HepG2 (cell line): ENCODE measurements around the gene SLC16A1. TPM values are rescaled to one million over a fixed set of nuclear protein-coding genes. Genes with fewer than 3 reads are reported as not detected.

Experiments used
- ATF7-NPFF ChIP-seq: sonication (generic); formaldehyde crosslinking; IDR thresholded peaks from 2 replicates; pipeline ENCODE4 v1.8.1; 2023; ENCODE audit warnings: mild to moderate bottlenecking, low read depth, missing genetic modification reagents, moderate library complexity
- CC2D1A ChIP-seq: sonication (generic); formaldehyde crosslinking; IDR thresholded peaks from 2 replicates; pipeline ENCODE4 v1.8.1; 2023; ENCODE audit warnings: mild to moderate bottlenecking, missing genetic modification reagents
- CHCHD3 ChIP-seq: sonication (generic); formaldehyde crosslinking; IDR thresholded peaks from 2 replicates; pipeline ENCODE4 v1.8.0; 2022; ENCODE audit warnings: mild to moderate bottlenecking, missing genetic modification reagents, moderate library complexity
- MXD4 ChIP-seq: IDR thresholded peaks from 2 replicates; pipeline ENCODE4 v1.6.1; 2016; ENCODE audit warnings: mild to moderate bottlenecking, missing biosample characterization, missing genetic modification reagents
- PLRG1 ChIP-seq: fragments of 450-650 bp; conservative IDR thresholded peaks from 2 replicates; pipeline ENCODE4 v1.6.1; 2016
- SAP130 ChIP-seq: IDR thresholded peaks from 2 replicates; pipeline ENCODE4 v1.6.1; 2016; ENCODE audit warnings: low read depth
- SKI ChIP-seq: fragments of 450-650 bp; IDR thresholded peaks from one replicate; pipeline ENCODE4 v1.6.1; 2018; ENCODE audit warnings: mild to moderate bottlenecking; ENCODE audit not compliant: partially characterized antibody
- SNRNP70 ChIP-seq: fragments of 200-400 bp; formaldehyde crosslinking; IDR thresholded peaks from 2 replicates; pipeline ENCODE4 v1.6.1; 2017; ENCODE audit warnings: mild to moderate bottlenecking, low read depth, low read length, moderate library complexity
- TAF15 ChIP-seq: fragments of 200-400 bp; formaldehyde crosslinking; IDR thresholded peaks from one replicate; pipeline ENCODE4 v1.6.1; 2018; ENCODE audit warnings: mild to moderate bottlenecking, low read depth, low read length; ENCODE audit not compliant: poor library complexity, severe bottlenecking
- YEATS4 ChIP-seq: sonication (generic); formaldehyde crosslinking; IDR thresholded peaks from 2 replicates; pipeline ENCODE4 v1.4.0; 2020; ENCODE audit warnings: missing genetic modification reagents, borderline replicate concordance
- YY1 ChIP-seq: IDR thresholded peaks from 2 replicates; pipeline ENCODE4 v1.6.1; 2011; ENCODE audit warnings: low read length, low read depth, moderate library complexity, mild to moderate bottlenecking; ENCODE audit not compliant: insufficient read depth, insufficient replicate concordance
- ZFX ChIP-seq: sonication (generic); formaldehyde crosslinking; IDR thresholded peaks from 2 replicates; pipeline ENCODE4 v1.4.0; 2020; ENCODE audit warnings: mild to moderate bottlenecking, low read depth, missing genetic modification reagents, moderate library complexity
- ZNF615 ChIP-seq: sonication (generic); formaldehyde crosslinking; IDR thresholded peaks from 2 replicates; pipeline ENCODE4 v1.5.0; 2020; ENCODE audit warnings: mild to moderate bottlenecking, missing genetic modification reagents, borderline replicate concordance
- polyA plus RNA-seq, 8 experiments: library from polyadenylated mRNA; depleted of rRNA in 3 of 8; stranded (reverse) in 7 of 8; unstranded in 1 of 8; fragments of >200 nt; fragmentation: Illumina TruSeq in 4 of 8; extraction: Trizol in 4 of 8; gene quantifications; 2 replicates each; pipeline versions ENCODE4 v1.2.1 to v1.2.3, GENCODE V29; 2011 to 2016; ENCODE audit warnings: low read depth in 4 of 8, missing spikeins in 1 of 8, mixed read lengths in 1 of 8; ENCODE audit not compliant: insufficient read depth in 1 of 8
- total RNA-seq, 5 experiments: library from RNA; depleted of rRNA; stranded (reverse); fragments of >200 nt; fragmentation: Illumina TruSeq; extraction: Trizol; gene quantifications; 2 replicates each; pipeline ENCODE4 v1.2.3, GENCODE V29; 2016; ENCODE audit warnings: low read depth in 1 of 5
- TF ChIP-seq, protein P1 (sequence below): sonication (generic); formaldehyde crosslinking; conservative IDR thresholded peaks from 2 replicates; pipeline ENCODE4 v1.8.0; 2022; ENCODE audit warnings: low read depth, missing genetic modification reagents
- TF ChIP-seq, protein P2 (sequence below): IDR thresholded peaks from 2 replicates; pipeline ENCODE4 v1.6.1; 2016; ENCODE audit warnings: mild to moderate bottlenecking
- TF ChIP-seq, protein P3 (sequence below): sonication (generic); formaldehyde crosslinking; IDR thresholded peaks from 2 replicates; pipeline ENCODE4 v1.4.0; 2020; ENCODE audit warnings: missing genetic modification reagents
- TF ChIP-seq, protein P4 (sequence below): sonication (generic); formaldehyde crosslinking; IDR thresholded peaks from 2 replicates; pipeline ENCODE4 v1.5.0; 2020; ENCODE audit warnings: mild to moderate bottlenecking, missing genetic modification reagents, borderline replicate concordance

The SLC16A1 gene
- total and polyA plus RNA-seq, 2 of the 13 experiments (the other 11 are each of a cell fraction or from before 2014, with no cell fraction given), result 106 to 142 TPM

DNA sequence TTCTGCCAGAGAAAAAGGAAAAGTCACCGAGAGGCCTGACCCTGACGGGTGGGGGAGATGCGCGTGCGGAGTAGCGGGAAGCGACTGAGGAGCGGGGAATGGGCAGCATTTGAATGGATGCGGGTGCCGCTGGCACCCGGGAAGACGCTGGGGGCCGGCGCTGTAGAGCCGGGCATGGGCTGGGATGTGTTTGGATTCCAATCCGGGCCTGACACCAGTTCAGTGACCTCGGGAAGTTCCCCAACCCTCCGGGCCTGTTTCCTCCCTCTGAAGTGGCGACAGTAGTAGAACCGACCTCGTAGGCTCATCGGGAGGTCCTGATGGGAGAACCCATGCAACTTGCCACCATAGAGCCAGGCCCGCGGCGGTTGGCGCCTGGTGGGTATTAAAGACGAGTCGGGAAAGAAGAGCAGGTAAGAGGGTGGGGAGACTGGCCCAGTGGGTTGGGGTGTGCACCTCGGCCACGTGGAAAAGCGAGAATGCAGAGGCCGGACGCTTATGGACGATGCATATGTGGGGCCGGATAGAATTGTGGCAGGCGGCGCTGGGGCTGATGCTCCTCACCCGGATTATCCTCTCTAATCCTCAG, 642 bp upstream of the SLC16A1 start (continued):
- TF ChIP-seq, protein P1, sequence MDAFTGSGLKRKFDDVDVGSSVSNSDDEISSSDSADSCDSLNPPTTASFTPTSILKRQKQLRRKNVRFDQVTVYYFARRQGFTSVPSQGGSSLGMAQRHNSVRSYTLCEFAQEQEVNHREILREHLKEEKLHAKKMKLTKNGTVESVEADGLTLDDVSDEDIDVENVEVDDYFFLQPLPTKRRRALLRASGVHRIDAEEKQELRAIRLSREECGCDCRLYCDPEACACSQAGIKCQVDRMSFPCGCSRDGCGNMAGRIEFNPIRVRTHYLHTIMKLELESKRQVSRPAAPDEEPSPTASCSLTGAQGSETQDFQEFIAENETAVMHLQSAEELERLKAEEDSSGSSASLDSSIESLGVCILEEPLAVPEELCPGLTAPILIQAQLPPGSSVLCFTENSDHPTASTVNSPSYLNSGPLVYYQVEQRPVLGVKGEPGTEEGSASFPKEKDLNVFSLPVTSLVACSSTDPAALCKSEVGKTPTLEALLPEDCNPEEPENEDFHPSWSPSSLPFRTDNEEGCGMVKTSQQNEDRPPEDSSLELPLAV, result no peak
- TF ChIP-seq SNRNP70, result no peak
- TF ChIP-seq TAF15, result no peak
- TF ChIP-seq, protein P2, sequence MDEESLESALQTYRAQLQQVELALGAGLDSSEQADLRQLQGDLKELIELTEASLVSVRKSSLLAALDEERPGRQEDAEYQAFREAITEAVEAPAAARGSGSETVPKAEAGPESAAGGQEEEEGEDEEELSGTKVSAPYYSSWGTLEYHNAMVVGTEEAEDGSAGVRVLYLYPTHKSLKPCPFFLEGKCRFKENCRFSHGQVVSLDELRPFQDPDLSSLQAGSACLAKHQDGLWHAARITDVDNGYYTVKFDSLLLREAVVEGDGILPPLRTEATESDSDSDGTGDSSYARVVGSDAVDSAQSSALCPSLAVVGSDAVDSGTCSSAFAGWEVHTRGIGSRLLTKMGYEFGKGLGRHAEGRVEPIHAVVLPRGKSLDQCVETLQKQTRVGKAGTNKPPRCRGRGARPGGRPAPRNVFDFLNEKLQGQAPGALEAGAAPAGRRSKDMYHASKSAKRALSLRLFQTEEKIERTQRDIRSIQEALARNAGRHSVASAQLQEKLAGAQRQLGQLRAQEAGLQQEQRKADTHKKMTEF, result no peak; the same call in 1 of the 2 replicates
- no peak for TF ChIP-seq MXD4 (CRISPR knock-in tag)
- no peak for TF ChIP-seq CHCHD3 (CRISPR knock-in tag)
- no peak for TF ChIP-seq YY1
- no peak for TF ChIP-seq ZNF615 (CRISPR knock-in tag)
- TF ChIP-seq, protein P3, sequence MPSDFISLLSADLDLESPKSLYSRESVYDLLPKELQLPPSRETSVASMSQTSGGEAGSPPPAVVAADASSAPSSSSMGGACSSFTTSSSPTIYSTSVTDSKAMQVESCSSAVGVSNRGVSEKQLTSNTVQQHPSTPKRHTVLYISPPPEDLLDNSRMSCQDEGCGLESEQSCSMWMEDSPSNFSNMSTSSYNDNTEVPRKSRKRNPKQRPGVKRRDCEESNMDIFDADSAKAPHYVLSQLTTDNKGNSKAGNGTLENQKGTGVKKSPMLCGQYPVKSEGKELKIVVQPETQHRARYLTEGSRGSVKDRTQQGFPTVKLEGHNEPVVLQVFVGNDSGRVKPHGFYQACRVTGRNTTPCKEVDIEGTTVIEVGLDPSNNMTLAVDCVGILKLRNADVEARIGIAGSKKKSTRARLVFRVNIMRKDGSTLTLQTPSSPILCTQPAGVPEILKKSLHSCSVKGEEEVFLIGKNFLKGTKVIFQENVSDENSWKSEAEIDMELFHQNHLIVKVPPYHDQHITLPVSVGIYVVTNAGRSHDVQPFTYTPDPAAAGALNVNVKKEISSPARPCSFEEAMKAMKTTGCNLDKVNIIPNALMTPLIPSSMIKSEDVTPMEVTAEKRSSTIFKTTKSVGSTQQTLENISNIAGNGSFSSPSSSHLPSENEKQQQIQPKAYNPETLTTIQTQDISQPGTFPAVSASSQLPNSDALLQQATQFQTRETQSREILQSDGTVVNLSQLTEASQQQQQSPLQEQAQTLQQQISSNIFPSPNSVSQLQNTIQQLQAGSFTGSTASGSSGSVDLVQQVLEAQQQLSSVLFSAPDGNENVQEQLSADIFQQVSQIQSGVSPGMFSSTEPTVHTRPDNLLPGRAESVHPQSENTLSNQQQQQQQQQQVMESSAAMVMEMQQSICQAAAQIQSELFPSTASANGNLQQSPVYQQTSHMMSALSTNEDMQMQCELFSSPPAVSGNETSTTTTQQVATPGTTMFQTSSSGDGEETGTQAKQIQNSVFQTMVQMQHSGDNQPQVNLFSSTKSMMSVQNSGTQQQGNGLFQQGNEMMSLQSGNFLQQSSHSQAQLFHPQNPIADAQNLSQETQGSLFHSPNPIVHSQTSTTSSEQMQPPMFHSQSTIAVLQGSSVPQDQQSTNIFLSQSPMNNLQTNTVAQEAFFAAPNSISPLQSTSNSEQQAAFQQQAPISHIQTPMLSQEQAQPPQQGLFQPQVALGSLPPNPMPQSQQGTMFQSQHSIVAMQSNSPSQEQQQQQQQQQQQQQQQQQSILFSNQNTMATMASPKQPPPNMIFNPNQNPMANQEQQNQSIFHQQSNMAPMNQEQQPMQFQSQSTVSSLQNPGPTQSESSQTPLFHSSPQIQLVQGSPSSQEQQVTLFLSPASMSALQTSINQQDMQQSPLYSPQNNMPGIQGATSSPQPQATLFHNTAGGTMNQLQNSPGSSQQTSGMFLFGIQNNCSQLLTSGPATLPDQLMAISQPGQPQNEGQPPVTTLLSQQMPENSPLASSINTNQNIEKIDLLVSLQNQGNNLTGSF (CRISPR knock-in tag), result no peak
- no peak for TF ChIP-seq CC2D1A (CRISPR knock-in tag)
- TF ChIP-seq SKI, result no peak
- TF ChIP-seq, protein P4, sequence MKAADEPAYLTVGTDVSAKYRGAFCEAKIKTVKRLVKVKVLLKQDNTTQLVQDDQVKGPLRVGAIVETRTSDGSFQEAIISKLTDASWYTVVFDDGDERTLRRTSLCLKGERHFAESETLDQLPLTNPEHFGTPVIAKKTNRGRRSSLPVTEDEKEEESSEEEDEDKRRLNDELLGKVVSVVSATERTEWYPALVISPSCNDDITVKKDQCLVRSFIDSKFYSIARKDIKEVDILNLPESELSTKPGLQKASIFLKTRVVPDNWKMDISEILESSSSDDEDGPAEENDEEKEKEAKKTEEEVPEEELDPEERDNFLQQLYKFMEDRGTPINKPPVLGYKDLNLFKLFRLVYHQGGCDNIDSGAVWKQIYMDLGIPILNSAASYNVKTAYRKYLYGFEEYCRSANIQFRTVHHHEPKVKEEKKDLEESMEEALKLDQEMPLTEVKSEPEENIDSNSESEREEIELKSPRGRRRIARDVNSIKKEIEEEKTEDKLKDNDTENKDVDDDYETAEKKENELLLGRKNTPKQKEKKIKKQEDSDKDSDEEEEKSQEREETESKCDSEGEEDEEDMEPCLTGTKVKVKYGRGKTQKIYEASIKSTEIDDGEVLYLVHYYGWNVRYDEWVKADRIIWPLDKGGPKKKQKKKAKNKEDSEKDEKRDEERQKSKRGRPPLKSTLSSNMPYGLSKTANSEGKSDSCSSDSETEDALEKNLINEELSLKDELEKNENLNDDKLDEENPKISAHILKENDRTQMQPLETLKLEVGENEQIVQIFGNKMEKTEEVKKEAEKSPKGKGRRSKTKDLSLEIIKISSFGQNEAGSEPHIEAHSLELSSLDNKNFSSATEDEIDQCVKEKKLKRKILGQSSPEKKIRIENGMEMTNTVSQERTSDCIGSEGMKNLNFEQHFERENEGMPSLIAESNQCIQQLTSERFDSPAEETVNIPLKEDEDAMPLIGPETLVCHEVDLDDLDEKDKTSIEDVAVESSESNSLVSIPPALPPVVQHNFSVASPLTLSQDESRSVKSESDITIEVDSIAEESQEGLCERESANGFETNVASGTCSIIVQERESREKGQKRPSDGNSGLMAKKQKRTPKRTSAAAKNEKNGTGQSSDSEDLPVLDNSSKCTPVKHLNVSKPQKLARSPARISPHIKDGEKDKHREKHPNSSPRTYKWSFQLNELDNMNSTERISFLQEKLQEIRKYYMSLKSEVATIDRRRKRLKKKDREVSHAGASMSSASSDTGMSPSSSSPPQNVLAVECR (CRISPR knock-in tag), result no peak
- TF ChIP-seq SAP130 (CRISPR knock-in tag), result no peak; the same call in 1 of the 2 replicates
- TF ChIP-seq ATF7-NPFF (CRISPR knock-in tag), result no peak
- no peak for TF ChIP-seq PLRG1
- no peak for TF ChIP-seq ZFX
- no peak for TF ChIP-seq YEATS4
